Measurements from ENCODE around the gene TMSB4X. TPM values are rescaled to one million over a fixed set of nuclear protein-coding genes. Genes with fewer than 3 reads are reported as not detected.
A peak's percentile ranks its signal among the peaks of the same experiment; 100 is the strongest.

TMSB4X gene
- total RNA-seq, 4 donors from 2014 or later: 3,029 to 4,490 (median 3,421) TPM

- H3K27ac ChIP-seq: peak overlapping the region in 3 of 4 donors; percentile 37 to 63 (median 63)
- WGBS, 2 donors: 54 to 68% methylated on average over 5 of the region's 5 CpGs
These were observed 27.2 kb upstream of the TMSB4X start for GRCh38 chrX:12947545-12948235.

GRCh38 chrX:12948495-12948894 lies 26.4 kb upstream of the TMSB4X start:
- peak overlapping the region in 3 of 4 donors; percentile 12 to 85 (median 84) for H3K27ac ChIP-seq
- H3K4me3 ChIP-seq: no peak overlapping the region
- 94 to 100% methylated on average over 2 of the region's 2 CpGs for WGBS, 2 donors
- no peaks in the 10 kb centered on the region for H3K9me3 ChIP-seq
- no peak for DNase-seq (ENCODE audit: low spot score in 2 of 2)
- no peaks in the 10 kb centered on the region for H3K27me3 ChIP-seq
- TF ChIP-seq CTCF (IDR thresholded peaks at IDR 0.05): no peak
- TF ChIP-seq EP300 (IDR thresholded peaks at IDR 0.05): no peak
- TF ChIP-seq POLR2A (IDR thresholded peaks at IDR 0.05): no peak
- no peaks in the 10 kb centered on the region for H3K36me3 ChIP-seq
- H3K4me1 ChIP-seq: peaks cover 0 to 25% (median 16%) of the 10 kb centered on the region in 4 donors

More at GRCh38 chrX:12947545-12948235, 27.2 kb upstream of the TMSB4X start:
- Histone ChIP-seq H3K4me1 (peaks cover 0 to 25% (median 16%) of the 10 kb centered on the region in 4 donors), H3K9me3 (no peaks in the 10 kb centered on the region), H3K27me3 (no peaks in the 10 kb centered on the region), H3K36me3 (no peaks in the 10 kb centered on the region), H3K4me3 (no peak overlapping the region)
- DNase-seq (ENCODE audit: low spot score in 2 of 2): no peak
- TF ChIP-seq POLR2A (IDR thresholded peaks at IDR 0.05): no peak
- TF ChIP-seq CTCF (IDR thresholded peaks at IDR 0.05): no peak
- no peak for TF ChIP-seq EP300 (IDR thresholded peaks at IDR 0.05)

GRCh38 chrX:12949205-12949926 lies 25.5 kb upstream of the TMSB4X start:
- no peak for DNase-seq (ENCODE audit: low spot score in 2 of 2)
- no peaks in the 10 kb centered on the region for H3K27me3 ChIP-seq
- H3K36me3 ChIP-seq: no peaks in the 10 kb centered on the region
- TF ChIP-seq EP300 (IDR thresholded peaks at IDR 0.05) (no peak), POLR2A (IDR thresholded peaks at IDR 0.05) (no peak), CTCF (IDR thresholded peaks at IDR 0.05) (no peak)
- no peaks in the 10 kb centered on the region for H3K9me3 ChIP-seq
- peak overlapping the region; percentile 33 to 85 (median 80) for H3K27ac ChIP-seq
- H3K4me1 ChIP-seq: peaks cover 0 to 25% (median 16%) of the 10 kb centered on the region in 4 donors
- WGBS, 2 donors: 43 to 51% methylated on average over 4 to 5 of the region's 5 CpGs
- H3K4me3 ChIP-seq: peak overlapping the region in 1 of 4 donors; percentile 23

- H3K27me3 ChIP-seq: no peaks in the 10 kb centered on the region
- peak overlapping the region; percentile 33 to 85 (median 80) for H3K27ac ChIP-seq
- DNase-seq (ENCODE audit: low spot score in 2 of 2): peak; percentile 66 to 82
- H3K4me1 ChIP-seq: peaks cover 0 to 25% (median 16%) of the 10 kb centered on the region in 4 donors
- peak overlapping the region in 1 of 4 donors; percentile 23 for H3K4me3 ChIP-seq
- no peaks in the 10 kb centered on the region for H3K9me3 ChIP-seq
- 30 to 54% methylated on average over 6 to 11 of the region's 11 CpGs for WGBS, 2 donors
- no peaks in the 10 kb centered on the region for H3K36me3 ChIP-seq
- TF ChIP-seq CTCF (IDR thresholded peaks at IDR 0.05) (no peak), POLR2A (IDR thresholded peaks at IDR 0.05) (peak in 1 of 2 donors; percentile 42), EP300 (IDR thresholded peaks at IDR 0.05) (peak; percentile 46 to 84)
These were observed 24.8 kb upstream of the TMSB4X start for GRCh38 chrX:12949927-12950656.

Data from tibial nerve (tissue), 4 donors.